IMR-90 (cell line): ENCODE data around the gene ABCD1. TPM values are rescaled to one million over a fixed set of nuclear protein-coding genes. Genes with fewer than 3 reads are reported as not detected.

Experiments used
- ELK1 ChIP-seq: fragments of 150-350 bp; IDR thresholded peaks from 2 replicates; pipeline ENCODE4 v1.6.1; 2016; ENCODE audit warnings: low read depth, mild to moderate bottlenecking, low read length, moderate library complexity, borderline replicate concordance
- polyA plus RNA-seq, 3 experiments: library from polyadenylated mRNA; depleted of rRNA; stranded (reverse); fragments of >200 nt; gene quantifications; 2 replicates each; pipeline ENCODE4 v1.2.3, GENCODE V29; 2012; ENCODE audit warnings: low replicate concordance in 1 of 3
- total RNA-seq: library from RNA; depleted of rRNA; stranded (reverse); fragments of >200 nt; gene quantifications from 2 replicates; pipeline ENCODE4 v1.2.3, GENCODE V29; 2012

The ABCD1 gene
- total and polyA plus RNA-seq, 2 of the 4 experiments (the other 2 are of a cell fraction): 4.3 to 7.0 TPM

GRCh38 chrX:153765138-153766079 lies 40.8 kb downstream of the ABCD1 start (continued):
- no peak for TF ChIP-seq ELK1
